Measurements from ENCODE around the gene MANEA.

DNA sequence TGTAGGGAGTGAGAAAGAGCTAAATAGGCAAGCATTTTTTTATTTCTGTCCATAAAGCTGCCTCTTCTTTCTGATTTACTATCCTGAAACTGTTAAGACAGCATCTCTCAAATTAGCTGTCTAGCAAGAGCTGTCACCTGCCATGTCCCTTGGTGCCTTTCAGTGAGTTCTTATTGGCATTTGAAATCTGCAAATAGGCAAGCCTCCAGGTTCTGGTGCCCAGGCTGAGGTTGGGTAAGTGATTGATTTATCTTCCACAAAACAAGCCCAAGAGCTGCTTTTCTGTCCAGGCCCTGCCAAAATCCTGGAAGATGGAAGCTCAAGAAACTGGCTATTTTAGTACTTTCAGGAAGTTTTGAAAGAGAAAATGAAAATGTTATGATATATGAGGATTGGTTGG, 22.4 kb downstream of the MANEA start:
- TF ChIP-seq, protein P1, sequence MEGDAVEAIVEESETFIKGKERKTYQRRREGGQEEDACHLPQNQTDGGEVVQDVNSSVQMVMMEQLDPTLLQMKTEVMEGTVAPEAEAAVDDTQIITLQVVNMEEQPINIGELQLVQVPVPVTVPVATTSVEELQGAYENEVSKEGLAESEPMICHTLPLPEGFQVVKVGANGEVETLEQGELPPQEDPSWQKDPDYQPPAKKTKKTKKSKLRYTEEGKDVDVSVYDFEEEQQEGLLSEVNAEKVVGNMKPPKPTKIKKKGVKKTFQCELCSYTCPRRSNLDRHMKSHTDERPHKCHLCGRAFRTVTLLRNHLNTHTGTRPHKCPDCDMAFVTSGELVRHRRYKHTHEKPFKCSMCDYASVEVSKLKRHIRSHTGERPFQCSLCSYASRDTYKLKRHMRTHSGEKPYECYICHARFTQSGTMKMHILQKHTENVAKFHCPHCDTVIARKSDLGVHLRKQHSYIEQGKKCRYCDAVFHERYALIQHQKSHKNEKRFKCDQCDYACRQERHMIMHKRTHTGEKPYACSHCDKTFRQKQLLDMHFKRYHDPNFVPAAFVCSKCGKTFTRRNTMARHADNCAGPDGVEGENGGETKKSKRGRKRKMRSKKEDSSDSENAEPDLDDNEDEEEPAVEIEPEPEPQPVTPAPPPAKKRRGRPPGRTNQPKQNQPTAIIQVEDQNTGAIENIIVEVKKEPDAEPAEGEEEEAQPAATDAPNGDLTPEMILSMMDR (IDR thresholded peaks at IDR 0.05 in 8 of 11, conservative IDR thresholded peaks at IDR 0.05 in 3 of 11): no peak
- no peak for TF ChIP-seq POLR2A (IDR thresholded peaks at IDR 0.05)
- TF ChIP-seq POLR2AphosphoS5 (IDR thresholded peaks at IDR 0.05): no peak

Measured in spleen (tissue), 7 donors.